GM18498 (cell line): Measurements from ENCODE around the gene ARHGAP25.

Source experiments
- ATAC-seq: cut with Tn5 transposase; IDR thresholded peaks from one replicate; pipeline ENCODE4 v1.9.1; 2021; ENCODE audit warnings: mild to moderate bottlenecking, moderate library complexity; ENCODE audit not compliant: unreplicated experiment

The ARHGAP25 gene

DNA sequence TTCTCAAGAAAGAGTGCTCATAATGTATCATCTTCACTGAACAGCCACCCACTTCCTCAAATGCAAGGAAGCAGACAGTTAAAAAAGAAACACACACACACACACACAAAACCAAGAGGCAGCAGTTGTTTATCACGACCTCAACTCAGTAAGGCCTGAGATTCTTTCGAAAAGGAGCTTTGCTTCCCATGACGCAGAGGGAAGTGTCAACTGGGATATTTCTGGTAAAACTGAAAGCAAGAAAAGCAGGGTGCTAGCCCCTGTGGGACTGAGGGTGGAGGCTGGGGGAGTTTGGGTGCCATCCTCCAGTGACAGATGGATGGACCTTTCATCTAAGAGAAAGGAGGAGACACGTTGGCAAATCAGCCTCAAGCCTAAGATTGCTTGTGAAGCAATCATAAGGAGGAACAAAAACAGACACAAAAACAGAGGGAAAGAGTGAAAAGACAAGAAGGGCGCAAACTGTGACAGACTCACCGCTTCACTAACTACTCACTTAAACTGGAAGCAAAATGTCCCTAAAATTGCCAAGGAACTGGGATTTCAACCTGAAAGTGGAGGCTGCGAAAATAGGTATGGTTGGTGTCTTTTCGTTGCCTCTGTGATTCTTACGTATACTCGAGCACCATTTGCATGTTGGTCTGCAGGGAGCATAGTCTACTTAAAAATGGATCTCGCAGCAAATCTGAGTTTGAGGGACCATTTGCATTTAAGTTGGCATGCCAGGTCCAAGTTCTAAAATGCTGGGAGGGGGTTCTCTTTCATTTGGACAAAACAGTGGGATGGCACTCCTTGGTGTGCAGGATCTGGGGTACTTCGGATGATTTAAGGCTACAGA is at the start of gene ARHGAP25:
ARHGAP25 (plus strand) TSS at position 124 of the 838 bp plus-strand sequence; CDS start at position 513, 389 bp downstream.
- peak; percentile 57 for ATAC-seq

DNA sequence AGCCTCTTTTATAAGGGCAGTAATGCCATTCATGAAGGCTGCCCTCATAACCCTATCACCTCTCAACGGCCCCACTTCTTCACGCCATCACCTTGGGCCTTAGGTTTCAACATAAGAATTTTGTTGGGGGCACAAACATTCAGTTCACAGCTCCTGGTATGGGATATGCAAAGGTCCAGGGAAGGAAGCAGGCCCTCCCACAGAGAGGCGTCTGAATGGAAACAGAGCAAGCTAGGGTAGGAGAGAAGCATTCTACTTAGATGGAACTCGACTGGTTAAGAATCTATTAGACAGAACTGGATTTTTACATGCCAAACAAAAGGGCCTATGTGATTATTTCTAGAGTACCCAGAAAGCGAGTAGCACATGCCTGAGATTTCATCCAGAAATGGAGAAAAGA is 48.4 kb upstream of the ARHGAP25 start:
- no peak for ATAC-seq

DNA sequence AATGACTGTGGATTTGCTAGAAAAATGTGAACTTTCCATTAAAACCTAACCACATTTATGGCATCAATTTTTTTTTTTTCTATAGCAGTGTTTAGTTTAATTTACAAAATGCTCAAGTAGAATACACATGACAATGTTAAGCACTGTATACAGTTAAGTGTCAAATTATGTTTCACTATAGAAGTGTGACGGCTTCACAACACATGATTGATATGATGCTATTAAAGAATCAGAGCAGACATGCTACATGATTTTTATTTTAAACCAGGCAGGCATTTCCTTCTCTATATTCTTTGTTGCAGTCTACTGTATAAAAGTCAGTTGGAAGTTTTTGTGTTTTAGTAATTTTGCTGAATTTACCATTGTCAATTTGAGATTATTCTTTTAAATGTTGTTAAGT is 47.6 kb upstream of the ARHGAP25 start:
- ATAC-seq: no peak

GRCh38 chr2:68689553-68690537 is 44.8 kb upstream of the ARHGAP25 start:
- peak; percentile 92 for ATAC-seq

- no peak for ATAC-seq
Measured at GRCh38 chr2:68690851-68691250, 43.8 kb upstream of the ARHGAP25 start.

GRCh38 chr2:68692511-68692910 is 42.1 kb upstream of the ARHGAP25 start:
- ATAC-seq: no peak

- no peak for ATAC-seq
Measured at GRCh38 chr2:68693951-68694350, 40.7 kb upstream of the ARHGAP25 start.

DNA sequence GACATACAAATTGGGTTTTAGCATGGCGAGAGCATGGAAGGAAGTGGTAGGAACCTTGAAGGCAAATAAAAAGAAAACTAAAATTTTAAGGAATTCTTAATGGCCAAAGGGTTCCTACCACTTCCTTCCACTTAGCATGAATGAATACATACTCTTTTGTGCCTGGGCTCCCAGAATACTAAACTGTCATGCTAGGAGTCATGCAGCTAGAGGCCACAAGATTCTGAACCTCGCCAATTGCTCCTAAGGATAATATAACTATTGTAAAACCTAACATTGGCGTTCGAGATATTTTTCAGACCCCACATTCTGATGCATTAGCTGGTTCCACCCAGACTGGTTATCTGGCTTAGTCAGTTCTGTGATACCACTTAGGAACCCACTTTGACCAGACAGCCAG is 38.6 kb upstream of the ARHGAP25 start:
- no peak for ATAC-seq

- no peak for ATAC-seq
Measured at GRCh38 chr2:68696554-68696953, 38.1 kb upstream of the ARHGAP25 start.

- no peak for ATAC-seq
Measured at GRCh38 chr2:68698567-68699377, 35.8 kb upstream of the ARHGAP25 start.

GRCh38 chr2:68700560-68700959 is 34.1 kb upstream of the ARHGAP25 start:
- no peak for ATAC-seq

DNA sequence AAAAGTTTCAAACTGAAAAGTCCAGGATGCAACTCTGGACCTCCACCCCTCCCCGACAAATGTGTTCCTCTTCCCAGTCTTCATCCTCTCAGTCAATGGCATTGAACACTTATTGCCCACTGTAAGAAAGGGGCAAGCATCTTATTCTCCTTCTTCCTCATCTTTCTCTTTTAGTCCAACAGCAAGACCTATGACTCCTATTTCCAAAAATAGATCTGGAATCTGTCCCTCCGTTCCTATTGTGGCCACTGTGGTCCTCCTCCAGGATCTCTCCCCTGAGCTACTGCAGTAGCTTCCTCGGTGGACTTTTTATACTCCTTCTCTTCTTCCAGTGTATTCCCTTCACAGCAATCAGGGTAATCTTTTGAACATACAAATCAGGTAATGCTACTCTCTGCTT is 28.0 kb upstream of the ARHGAP25 start:
- ATAC-seq: no peak

DNA sequence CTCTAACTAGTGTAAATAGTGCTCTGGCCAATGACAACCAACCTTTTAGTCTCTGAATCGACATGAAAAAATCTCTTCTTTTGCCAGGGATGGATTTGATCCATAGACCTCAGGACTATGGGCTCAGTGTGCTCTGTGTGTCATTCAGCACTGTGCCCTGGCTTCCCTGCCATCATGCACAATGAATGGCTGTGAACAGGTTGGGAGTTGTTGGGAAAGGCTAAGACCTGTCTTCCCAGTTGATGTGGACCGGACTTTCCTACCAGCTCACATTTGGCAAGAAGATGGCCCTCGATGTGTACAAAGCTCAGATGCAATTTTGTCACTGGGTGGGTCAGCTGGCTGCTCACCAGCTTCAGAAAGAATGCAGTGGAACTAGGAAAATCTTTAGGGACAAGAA is 26.0 kb upstream of the ARHGAP25 start:
- ATAC-seq: no peak

GRCh38 chr2:68709421-68709911 is 25.1 kb upstream of the ARHGAP25 start:
- no peak for ATAC-seq

GRCh38 chr2:68710336-68710735 is 24.3 kb upstream of the ARHGAP25 start:
- no peak for ATAC-seq

- peak; percentile 58 for ATAC-seq
Measured at GRCh38 chr2:68710756-68711155, 23.9 kb upstream of the ARHGAP25 start.

DNA sequence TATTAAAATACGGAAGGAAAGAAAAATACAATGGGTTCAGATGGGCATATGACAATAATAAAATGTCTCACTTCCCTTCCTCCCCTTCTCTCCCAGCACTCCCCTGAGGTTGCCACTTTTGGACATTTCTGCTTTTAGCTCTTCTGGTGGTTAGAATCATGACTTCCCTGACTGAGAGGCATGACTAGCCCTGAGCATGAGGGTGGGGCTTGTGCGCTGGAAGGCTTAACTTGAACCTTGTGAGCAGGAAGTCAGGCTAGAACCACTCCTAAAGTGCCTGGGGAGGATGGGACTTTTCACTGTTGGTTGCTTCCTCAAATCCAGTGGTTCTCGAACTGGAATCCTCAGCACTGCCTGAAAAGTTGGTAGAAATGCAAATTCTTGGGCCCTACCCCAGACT is 19.7 kb upstream of the ARHGAP25 start:
- peak; percentile 74 for ATAC-seq

GRCh38 chr2:68715353-68716041 is 19.1 kb upstream of the ARHGAP25 start:
- peak; percentile 42 for ATAC-seq

DNA sequence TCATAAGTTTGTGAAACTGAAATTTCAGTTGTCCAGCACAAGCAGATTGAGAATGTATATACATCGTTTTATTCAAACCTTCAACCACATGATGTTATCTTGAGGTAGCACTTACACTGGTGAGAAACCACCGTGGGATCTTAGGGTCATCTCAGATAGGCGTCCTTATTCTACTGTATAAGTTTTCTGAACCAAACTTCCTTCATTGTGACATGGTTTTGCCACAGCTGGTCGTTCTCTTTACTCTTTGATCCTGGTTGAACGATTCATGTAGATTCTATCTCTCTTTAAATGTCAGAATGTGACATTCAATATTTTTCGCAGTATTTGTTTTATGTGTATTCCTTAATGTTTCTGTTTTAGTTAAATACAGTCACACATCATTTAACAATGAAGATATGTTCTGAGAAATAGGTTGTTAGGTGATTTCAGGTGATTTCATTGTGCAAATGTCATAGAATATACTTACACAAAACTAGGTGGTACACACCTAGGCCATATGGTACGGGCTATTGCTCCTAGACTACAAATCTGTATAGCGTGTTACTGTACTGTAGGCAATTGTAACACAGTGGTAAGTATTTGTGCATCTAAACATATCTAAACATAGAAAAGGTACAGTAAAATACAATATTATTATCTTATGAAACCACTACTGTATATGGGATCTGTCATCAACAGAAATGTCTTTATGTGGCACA is 17.9 kb upstream of the ARHGAP25 start:
- no peak for ATAC-seq

- ATAC-seq: no peak
Measured at GRCh38 chr2:68717305-68717661, 17.3 kb upstream of the ARHGAP25 start.
